Lower lobe of right lung (tissue), 2 donors: ENCODE data around the gene TSSK6. TPM values are rescaled to one million over a fixed set of nuclear protein-coding genes. Genes with fewer than 3 reads are reported as not detected.
A peak's percentile ranks its signal among the peaks of the same experiment; 100 is the strongest.

Source experiments
- ATAC-seq, 2 donors: fragments of 200-7000 bp; cut with Tn5 transposase; one replicate each; pipeline ENCODE4 v1.9.1; 2020 to 2022; ENCODE audit warnings: mild to moderate bottlenecking in 2 of 2, moderate library complexity in 2 of 2
- DNase-seq: peaks from one replicate; pipeline ENCODE4 v3.0.0-alpha.2; 2020
- H3K27ac ChIP-seq: fragments of 200-600 bp; one replicate; pipeline ENCODE4 v1.8.0; 2022
- H3K27me3 ChIP-seq: fragments of 200-600 bp; one replicate; pipeline ENCODE4 v1.8.0; 2022; ENCODE audit warnings: low read depth
- H3K36me3 ChIP-seq: fragments of 200-600 bp; one replicate; pipeline ENCODE4 v1.8.0; 2022; ENCODE audit warnings: mild to moderate bottlenecking
- H3K4me1 ChIP-seq: fragments of 200-600 bp; one replicate; pipeline ENCODE4 v1.8.0; 2022
- H3K4me3 ChIP-seq: fragments of 200-600 bp; one replicate; pipeline ENCODE4 v1.8.0; 2022; ENCODE audit warnings: mild to moderate bottlenecking
- H3K9me3 ChIP-seq: fragments of 200-600 bp; one replicate; pipeline ENCODE4 v1.8.0; 2022
- CTCF ChIP-seq: fragments of 200-600 bp; IDR thresholded peaks from one replicate; pipeline ENCODE4 v1.8.0; 2022; ENCODE audit warnings: antibody characterized with exemption, mild to moderate bottlenecking
- intact Hi-C: fragments of 100-400 bp; cut with DNase I; formaldehyde crosslinking; loops from one replicate; pipeline ENCODE4 v1.11.0; 2022
- total RNA-seq: library from RNA; stranded (reverse); fragmentation: NEBNext Ultra II Directional; extraction: Animal tissue kit (Norgen Biotek cat#: 25700); gene quantifications from one replicate; pipeline ENCODE4 v1.2.1, GENCODE V29; 2021
- donor health status: DM: no; HTN: yes; CAD: no; lungs with severe emphysema.

Gene TSSK6
- total RNA-seq, 1 donor from 2014 or later: 2.9 TPM

GRCh38 chr19:19507354-19507753 lies 8.0 kb downstream of the TSSK6 start:
- H3K4me1 ChIP-seq: no peaks in the 10 kb centered on the region
- H3K27me3 ChIP-seq: no peaks in the 10 kb centered on the region
- no peak for TF ChIP-seq CTCF
- H3K36me3 ChIP-seq: peaks cover 63% of the 10 kb centered on the region
- intact Hi-C loops: no loop called here
- H3K4me3 ChIP-seq: no peak overlapping the region
- DNase-seq (no peak), ATAC-seq (no peak)
- H3K27ac ChIP-seq: no peak overlapping the region
- H3K9me3 ChIP-seq: no peaks in the 10 kb centered on the region

DNA sequence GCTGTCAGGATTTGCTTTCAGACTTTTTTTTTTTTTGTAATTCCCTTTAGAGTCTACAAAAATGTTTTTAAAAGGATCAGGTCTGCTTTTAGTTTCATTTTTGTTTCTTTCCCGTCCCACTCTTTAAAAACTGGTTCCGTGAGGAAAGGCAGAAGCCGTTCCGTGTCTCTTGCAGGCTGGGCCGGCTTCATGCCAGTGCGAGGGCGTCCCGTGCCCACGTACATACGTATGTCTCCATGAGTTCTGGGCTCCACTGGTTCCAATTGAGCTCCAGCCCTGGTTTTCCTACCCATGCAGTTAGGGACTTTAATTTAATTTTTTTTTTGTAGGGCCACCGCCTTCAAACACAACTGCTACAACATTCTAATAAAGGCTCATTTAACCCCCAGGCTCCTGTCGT lies 8.8 kb downstream of the TSSK6 start:
- TF ChIP-seq CTCF: no peak
- no peaks in the 10 kb centered on the region for H3K4me1 ChIP-seq
- DNase-seq: no peak
- no peaks in the 10 kb centered on the region for H3K27me3 ChIP-seq
- peaks cover 70% of the 10 kb centered on the region for H3K36me3 ChIP-seq
- no peak overlapping the region for H3K27ac ChIP-seq
- H3K4me3 ChIP-seq: no peak overlapping the region
- H3K9me3 ChIP-seq: no peaks in the 10 kb centered on the region
- ATAC-seq: no peak
- intact Hi-C loops: no loop called here

DNA sequence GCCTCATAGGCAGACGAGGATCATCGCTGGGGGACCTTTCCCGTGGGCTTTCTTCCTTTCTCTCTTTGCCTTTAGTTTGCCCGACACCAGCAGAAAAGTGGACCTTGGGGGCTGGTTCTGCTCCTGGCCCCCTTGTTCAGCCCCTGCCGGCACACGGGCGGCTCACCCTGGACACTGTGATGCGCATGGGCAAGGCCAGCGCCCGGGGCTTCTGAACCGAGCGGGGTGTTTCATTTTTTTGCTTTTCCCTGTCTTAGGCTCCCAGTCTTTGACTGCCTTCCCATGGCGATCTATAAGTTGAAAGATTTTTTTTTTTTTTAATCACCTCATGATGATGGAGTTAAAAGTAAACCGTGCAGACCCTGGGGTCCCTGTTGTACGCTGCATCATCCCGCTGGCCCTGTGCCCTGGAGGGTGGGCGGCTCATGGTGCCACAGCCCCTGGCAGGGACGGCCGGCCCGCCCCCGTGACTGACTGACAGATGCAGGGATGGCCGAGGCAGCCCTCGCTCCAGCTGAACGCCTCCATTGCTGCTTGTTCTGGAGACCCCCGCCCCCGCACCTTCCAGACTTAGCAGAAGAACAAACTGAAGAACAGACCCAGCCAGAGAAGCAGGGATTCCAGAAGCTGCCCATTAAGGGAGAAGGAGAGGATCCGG lies 9.6 kb downstream of the TSSK6 start:
- TF ChIP-seq CTCF: no peak
- no peaks in the 10 kb centered on the region for H3K9me3 ChIP-seq
- H3K27ac ChIP-seq: no peak overlapping the region
- ATAC-seq (no peak), DNase-seq (no peak)
- intact Hi-C loops: no loop called here
- no peaks in the 10 kb centered on the region for H3K27me3 ChIP-seq
- peaks cover 78% of the 10 kb centered on the region for H3K36me3 ChIP-seq
- no peak overlapping the region for H3K4me3 ChIP-seq
- H3K4me1 ChIP-seq: no peaks in the 10 kb centered on the region

DNA sequence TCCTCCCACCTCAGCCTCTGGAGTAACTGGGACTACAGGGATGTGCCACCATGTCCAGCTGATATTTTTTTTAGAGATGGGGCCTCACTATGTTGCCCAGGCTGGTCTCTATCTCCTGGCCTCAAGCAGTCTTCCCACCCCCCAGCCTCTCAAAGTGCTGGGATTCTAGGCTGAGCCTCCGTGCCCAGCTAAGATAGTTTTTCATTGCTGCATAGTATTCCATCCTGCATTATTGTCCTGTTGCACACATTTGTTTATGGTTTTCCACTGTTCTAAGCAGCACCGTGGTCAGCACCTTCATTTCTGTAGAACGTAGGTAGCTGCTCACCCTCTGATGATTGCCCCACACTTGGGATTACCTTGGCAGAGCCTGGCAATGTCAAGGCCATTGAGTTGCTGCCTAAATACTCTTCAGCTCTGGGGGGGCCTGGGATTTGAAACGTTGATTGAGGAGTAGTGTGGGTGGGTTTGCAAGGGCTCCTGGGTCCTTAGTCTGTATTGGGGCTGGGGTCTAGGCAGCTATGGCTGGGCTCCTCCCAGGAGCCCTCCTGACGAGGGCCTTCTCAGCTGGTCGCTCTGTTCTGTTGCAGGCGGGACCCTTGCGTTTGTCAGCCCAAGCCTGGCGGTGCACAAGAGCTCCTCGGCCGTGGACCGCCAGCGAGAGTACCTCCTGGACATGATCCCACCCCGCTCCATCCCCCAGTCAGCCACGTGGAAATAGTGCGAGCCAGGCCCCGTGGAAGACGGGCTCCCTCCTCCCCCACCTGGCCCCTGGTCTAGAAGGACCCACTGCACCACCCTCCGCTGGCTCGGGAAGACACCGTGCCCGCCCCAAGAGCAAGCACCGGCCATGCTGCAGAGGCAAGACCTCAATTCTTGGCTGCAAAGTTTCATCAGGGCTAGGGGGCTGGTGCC lies 10.3 kb downstream of the TSSK6 start:
- H3K4me3 ChIP-seq: no peak overlapping the region
- no peaks in the 10 kb centered on the region for H3K9me3 ChIP-seq
- ATAC-seq (no peak), DNase-seq (no peak)
- H3K4me1 ChIP-seq: no peaks in the 10 kb centered on the region
- TF ChIP-seq CTCF: no peak
- intact Hi-C loops: no loop called here
- H3K27me3 ChIP-seq: no peaks in the 10 kb centered on the region
- H3K36me3 ChIP-seq: peaks cover 86% of the 10 kb centered on the region
- no peak overlapping the region for H3K27ac ChIP-seq

GRCh38 chr19:19502808-19503602 lies 12.3 kb downstream of the TSSK6 start:
- H3K4me3 ChIP-seq: no peak overlapping the region
- intact Hi-C loops: no loop called here
- H3K36me3 ChIP-seq: peaks cover 99% of the 10 kb centered on the region
- no peak overlapping the region for H3K27ac ChIP-seq
- no peak for TF ChIP-seq CTCF
- DNase-seq (peak; percentile 64), ATAC-seq (peak; percentile 80 to 81)
- H3K27me3 ChIP-seq: no peaks in the 10 kb centered on the region
- no peaks in the 10 kb centered on the region for H3K9me3 ChIP-seq
- no peaks in the 10 kb centered on the region for H3K4me1 ChIP-seq
